HL-60 (cell line): ENCODE measurements around the gene SYNGAP1.
"Not testable (repeated sequence)": the region's sequence is repeated elsewhere in the genome, so short reads cannot be mapped to it uniquely, and the experiment has no call there.

ENCODE experiments used
- DNase-seq, 2 experiments: peaks; one replicate each; pipeline ENCODE4 v3.0.0-alpha.2; 2010 to 2020; ENCODE audit warnings: low read depth in 1 of 2, low spot score in 1 of 2
- H3K27ac ChIP-seq: fragments of 250-450 bp; sonication (Bioruptor Pico); replicated peaks from 2 replicates; pipeline ENCODE4 v1.5.1; 2020; ENCODE audit warnings: mild to moderate bottlenecking, moderate library complexity
- H3K27me3 ChIP-seq: fragments of 250-450 bp; sonication (Bioruptor Pico); 2 replicates; pipeline ENCODE4 v1.5.1; 2021; ENCODE audit warnings: mild to moderate bottlenecking, moderate library complexity; ENCODE audit not compliant: insufficient read depth, poor library complexity, severe bottlenecking
- H3K4me3 ChIP-seq: replicated peaks from 2 replicates; pipeline ENCODE4 v1.5.1; 2011; ENCODE audit warnings: mild to moderate bottlenecking, control low read depth, low read length; ENCODE audit not compliant: insufficient read depth
- CTCF ChIP-seq: IDR thresholded peaks from one replicate; pipeline ENCODE4 v1.5.1; 2011; ENCODE audit warnings: low read length, control low read depth, inconsistent platforms; ENCODE audit not compliant: insufficient read depth
- GABPA ChIP-seq: IDR thresholded peaks from 2 replicates; pipeline ENCODE4 v1.6.1; 2012; ENCODE audit warnings: low read depth
- POLR2AphosphoS5 ChIP-seq: IDR thresholded peaks from 2 replicates; pipeline ENCODE4 v1.6.1; 2012; ENCODE audit warnings: low read depth
- REST ChIP-seq: IDR thresholded peaks from 2 replicates; pipeline ENCODE4 v1.6.1; 2012; ENCODE audit warnings: low read depth; ENCODE audit not compliant: insufficient replicate concordance
- SPI1 ChIP-seq: IDR thresholded peaks from 2 replicates; pipeline ENCODE4 v1.6.1; 2012; ENCODE audit warnings: low read depth, mild to moderate bottlenecking, borderline replicate concordance

SYNGAP1 gene

GRCh38 chr6:33481192-33481591 is 61.3 kb downstream of the SYNGAP1 start:
- H3K27me3 ChIP-seq = peaks cover 5% of the 10 kb centered on the region
- DNase-seq = no peak
- no peak overlapping the region for H3K27ac ChIP-seq
- TF ChIP-seq CTCF = no peak
- no peak for TF ChIP-seq GABPA
- TF ChIP-seq POLR2AphosphoS5 = no peak
- no peak for TF ChIP-seq REST
- no peak for TF ChIP-seq SPI1
- H3K4me3 ChIP-seq = no peak overlapping the region

- not testable (repeated sequence) for H3K27me3 ChIP-seq, H3K27ac ChIP-seq, DNase-seq, H3K4me3 ChIP-seq
Observed at GRCh38 chr6:33482620-33483019, 62.8 kb downstream of the SYNGAP1 start.

- Histone ChIP-seq H3K4me3 (no peak overlapping the region), H3K27ac (no peak overlapping the region), H3K27me3 (no peaks in the 10 kb centered on the region)
- DNase-seq = no peak
- TF ChIP-seq REST (no peak), POLR2AphosphoS5 (no peak), CTCF (no peak), SPI1 (no peak), GABPA (no peak)
Observed at GRCh38 chr6:33483678-33484077, 63.8 kb downstream of the SYNGAP1 start.

GRCh38 chr6:33484673-33485262 is 64.9 kb downstream of the SYNGAP1 start:
- DNase-seq, H3K27ac ChIP-seq, H3K4me3 ChIP-seq, H3K27me3 ChIP-seq: not testable (repeated sequence)

- not testable (repeated sequence) for H3K27ac ChIP-seq, H3K4me3 ChIP-seq, DNase-seq, H3K27me3 ChIP-seq
Observed at GRCh38 chr6:33485680-33486079, 65.8 kb downstream of the SYNGAP1 start.
